HL-60/S4 treated with phorbol 12-myristate 13-acetate at 8.2 ng/mL for 4 days and 3 days (cell line): ENCODE data around the gene FOXA3.
"Not testable (repeated sequence)": the region's sequence is repeated elsewhere in the genome, so short reads cannot be mapped to it uniquely, and the experiment has no call there.

Source experiments
- in situ Hi-C: fragments of 300-500 bp; cut with MboI; formaldehyde crosslinking; loops from 2 replicates; pipeline ENCODE4 v1.15.0; 2022; ENCODE audit warnings: low sequenced_read_pairs

FOXA3 gene

GRCh38 chr19:45827459-45828093, 36.5 kb upstream of the FOXA3 start:
- in situ Hi-C loops: no loop called here

- in situ Hi-C loops: no loop called here
These were observed 35.6 kb upstream of the FOXA3 start for GRCh38 chr19:45828523-45828922.

GRCh38 chr19:45828945-45829344, 35.2 kb upstream of the FOXA3 start:
- in situ Hi-C loops: no loop called here

GRCh38 chr19:45834970-45835369, 29.2 kb upstream of the FOXA3 start:
- in situ Hi-C loops: no loop called here

GRCh38 chr19:45842198-45842597, 21.9 kb upstream of the FOXA3 start:
- in situ Hi-C loops: no loop called here

GRCh38 chr19:45847663-45848062, 16.5 kb upstream of the FOXA3 start:
- in situ Hi-C loops: no loop called here

GRCh38 chr19:45848922-45849321, 15.2 kb upstream of the FOXA3 start:
- in situ Hi-C loops: no loop called here

- in situ Hi-C loops: no loop called here
These were observed 11.9 kb upstream of the FOXA3 start for GRCh38 chr19:45852145-45852750.

GRCh38 chr19:45852983-45853382, 11.1 kb upstream of the FOXA3 start:
- in situ Hi-C loops: no loop called here

- in situ Hi-C loops: no loop called here
These were observed 9.9 kb upstream of the FOXA3 start for GRCh38 chr19:45854167-45854778.

GRCh38 chr19:45860359-45861259, 3.5 kb upstream of the FOXA3 start:
- in situ Hi-C loops: no loop called here

- in situ Hi-C loops: no loop called here
These were observed 1.9 kb upstream of the FOXA3 start for GRCh38 chr19:45862271-45862563.

GRCh38 chr19:45862564-45863334, 1.4 kb upstream of the FOXA3 start, which contains the start of gene SYMPK:
Gene SYMPK, minus strand, starts transcription at chr19:45863147. Its CDS starts 8,652 bp downstream, at chr19:45854495.
- in situ Hi-C loops: no loop called here

- in situ Hi-C loops: no loop called here
These were observed 739 bp upstream of the FOXA3 start for GRCh38 chr19:45863335-45863839.

GRCh38 chr19:45864629-45865082, 530 bp downstream of the FOXA3 start:
- in situ Hi-C loops: no loop called here

- in situ Hi-C loops: no loop called here
These were observed 1.3 kb downstream of the FOXA3 start for GRCh38 chr19:45865269-45865948.

- in situ Hi-C loops: no loop called here
These were observed 2.5 kb downstream of the FOXA3 start for GRCh38 chr19:45866400-45867176.

- in situ Hi-C loops: not testable (repeated sequence)
These were observed 3.1 kb downstream of the FOXA3 start for GRCh38 chr19:45867241-45867640.

GRCh38 chr19:45870798-45871197, 6.7 kb downstream of the FOXA3 start:
- in situ Hi-C loops: no loop called here
